OCI-LY1 (cell line): ENCODE results near the gene FAIM2.

Experiments
- EZH2 ChIP-seq: fragments of 200-600 bp; sonication (generic), shearing (Covaris generic); IDR thresholded peaks from 2 replicates; pipeline ENCODE4 v1.8.0; 2017; ENCODE audit warnings: borderline replicate concordance, mixed run types, mild to moderate bottlenecking, antibody characterized with exemption, low read length, moderate library complexity, mixed read lengths
- TF ChIP-seq, protein P1 (sequence below): fragments of 200-600 bp; sonication (generic), shearing (Covaris generic); IDR thresholded peaks from 2 replicates; pipeline ENCODE4 v1.5.1; 2017; ENCODE audit warnings: mild to moderate bottlenecking, antibody characterized with exemption, low read length, moderate library complexity, mixed read lengths

- TF ChIP-seq, protein P1, sequence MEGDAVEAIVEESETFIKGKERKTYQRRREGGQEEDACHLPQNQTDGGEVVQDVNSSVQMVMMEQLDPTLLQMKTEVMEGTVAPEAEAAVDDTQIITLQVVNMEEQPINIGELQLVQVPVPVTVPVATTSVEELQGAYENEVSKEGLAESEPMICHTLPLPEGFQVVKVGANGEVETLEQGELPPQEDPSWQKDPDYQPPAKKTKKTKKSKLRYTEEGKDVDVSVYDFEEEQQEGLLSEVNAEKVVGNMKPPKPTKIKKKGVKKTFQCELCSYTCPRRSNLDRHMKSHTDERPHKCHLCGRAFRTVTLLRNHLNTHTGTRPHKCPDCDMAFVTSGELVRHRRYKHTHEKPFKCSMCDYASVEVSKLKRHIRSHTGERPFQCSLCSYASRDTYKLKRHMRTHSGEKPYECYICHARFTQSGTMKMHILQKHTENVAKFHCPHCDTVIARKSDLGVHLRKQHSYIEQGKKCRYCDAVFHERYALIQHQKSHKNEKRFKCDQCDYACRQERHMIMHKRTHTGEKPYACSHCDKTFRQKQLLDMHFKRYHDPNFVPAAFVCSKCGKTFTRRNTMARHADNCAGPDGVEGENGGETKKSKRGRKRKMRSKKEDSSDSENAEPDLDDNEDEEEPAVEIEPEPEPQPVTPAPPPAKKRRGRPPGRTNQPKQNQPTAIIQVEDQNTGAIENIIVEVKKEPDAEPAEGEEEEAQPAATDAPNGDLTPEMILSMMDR: no peak
- TF ChIP-seq EZH2: no peak
Observed at GRCh38 chr12:49932533-49933130, 28.9 kb upstream of the FAIM2 start.
